ENCODE results near the gene GBP2.

GBP2 gene

GRCh38 chr1:89147678-89148658, 22.1 kb upstream of the GBP2 start:
- no peak overlapping the region for H3K4me3 ChIP-seq (ENCODE audit: low read length)
- no peak overlapping the region for H2AFZ ChIP-seq (ENCODE audit: low read depth, low read length)
- H3K9ac ChIP-seq (ENCODE audit: low read length), result no peak overlapping the region
- no peak overlapping the region for H3K27ac ChIP-seq (ENCODE audit: low read length)
- H3K4me1 ChIP-seq (ENCODE audit: low read length), result peaks cover 24% of the 10 kb centered on the region
- no peaks in the 10 kb centered on the region for H3K27me3 ChIP-seq (ENCODE audit: low read depth, low read length)
- H3K9me3 ChIP-seq (ENCODE audit: insufficient read depth, low read length), result no peaks in the 10 kb centered on the region
- TF ChIP-seq EZH2phosphoT487 (IDR thresholded peaks at IDR 0.05; ENCODE audit: low read depth) (no peak), CTCF (IDR thresholded peaks at IDR 0.05; ENCODE audit: low read depth, low read length) (no peak)
- H4K20me1 ChIP-seq (ENCODE audit: insufficient read depth, low read length), result no peaks in the 10 kb centered on the region
- H3K79me2 ChIP-seq (ENCODE audit: low read length), result no peaks in the 10 kb centered on the region
- no peak overlapping the region for H3K4me2 ChIP-seq (ENCODE audit: low read length)
- H3K36me3 ChIP-seq (replicated peaks; ENCODE audit: low read depth, low read length), result no peaks in the 10 kb centered on the region

- TF ChIP-seq CTCF (IDR thresholded peaks at IDR 0.05; ENCODE audit: low read depth, low read length) (no peak), EZH2phosphoT487 (IDR thresholded peaks at IDR 0.05; ENCODE audit: low read depth) (no peak)
- H3K4me2 ChIP-seq (ENCODE audit: low read length), result no peak overlapping the region
- no peaks in the 10 kb centered on the region for H4K20me1 ChIP-seq (ENCODE audit: insufficient read depth, low read length)
- H3K4me3 ChIP-seq (ENCODE audit: low read length), result no peak overlapping the region
- no peaks in the 10 kb centered on the region for H3K27me3 ChIP-seq (ENCODE audit: low read depth, low read length)
- no peaks in the 10 kb centered on the region for H3K9me3 ChIP-seq (ENCODE audit: insufficient read depth, low read length)
- no peak overlapping the region for H3K27ac ChIP-seq (ENCODE audit: low read length)
- peaks cover 24% of the 10 kb centered on the region for H3K4me1 ChIP-seq (ENCODE audit: low read length)
- H3K79me2 ChIP-seq (ENCODE audit: low read length), result no peaks in the 10 kb centered on the region
- H3K9ac ChIP-seq (ENCODE audit: low read length), result no peak overlapping the region
- H2AFZ ChIP-seq (ENCODE audit: low read depth, low read length), result no peak overlapping the region
- no peaks in the 10 kb centered on the region for H3K36me3 ChIP-seq (replicated peaks; ENCODE audit: low read depth, low read length)
Observed at GRCh38 chr1:89146721-89147120, 20.8 kb upstream of the GBP2 start.

GRCh38 chr1:89143484-89143883, 17.6 kb upstream of the GBP2 start:
- no peak overlapping the region for H3K4me3 ChIP-seq (ENCODE audit: low read length)
- H3K36me3 ChIP-seq (replicated peaks; ENCODE audit: low read depth, low read length), result no peaks in the 10 kb centered on the region
- H3K79me2 ChIP-seq (ENCODE audit: low read length), result no peaks in the 10 kb centered on the region
- no peak overlapping the region for H3K9ac ChIP-seq (ENCODE audit: low read length)
- H3K9me3 ChIP-seq (ENCODE audit: insufficient read depth, low read length), result no peaks in the 10 kb centered on the region
- no peak overlapping the region for H2AFZ ChIP-seq (ENCODE audit: low read depth, low read length)
- H3K4me1 ChIP-seq (ENCODE audit: low read length), result peaks cover 15% of the 10 kb centered on the region
- H3K4me2 ChIP-seq (ENCODE audit: low read length), result no peak overlapping the region
- no peaks in the 10 kb centered on the region for H4K20me1 ChIP-seq (ENCODE audit: insufficient read depth, low read length)
- no peak for TF ChIP-seq EZH2phosphoT487 (IDR thresholded peaks at IDR 0.05; ENCODE audit: low read depth)
- no peak for TF ChIP-seq CTCF (IDR thresholded peaks at IDR 0.05; ENCODE audit: low read depth, low read length)
- H3K27ac ChIP-seq (ENCODE audit: low read length), result no peak overlapping the region
- no peaks in the 10 kb centered on the region for H3K27me3 ChIP-seq (ENCODE audit: low read depth, low read length)

GRCh38 chr1:89142160-89142559, 16.2 kb upstream of the GBP2 start:
- Histone ChIP-seq H3K79me2 (ENCODE audit: low read length) (no peaks in the 10 kb centered on the region), H3K36me3 (replicated peaks; ENCODE audit: low read depth, low read length) (no peaks in the 10 kb centered on the region), H3K9ac (ENCODE audit: low read length) (no peak overlapping the region), H2AFZ (ENCODE audit: low read depth, low read length) (no peak overlapping the region), H3K27me3 (ENCODE audit: low read depth, low read length) (no peaks in the 10 kb centered on the region), H3K4me1 (ENCODE audit: low read length) (peaks cover 15% of the 10 kb centered on the region), H3K4me2 (ENCODE audit: low read length) (no peak overlapping the region), H3K4me3 (ENCODE audit: low read length) (no peak overlapping the region), H4K20me1 (ENCODE audit: insufficient read depth, low read length) (no peaks in the 10 kb centered on the region), H3K27ac (ENCODE audit: low read length) (no peak overlapping the region), H3K9me3 (ENCODE audit: insufficient read depth, low read length) (no peaks in the 10 kb centered on the region)
- no peak for TF ChIP-seq EZH2phosphoT487 (IDR thresholded peaks at IDR 0.05; ENCODE audit: low read depth)
- TF ChIP-seq CTCF (IDR thresholded peaks at IDR 0.05; ENCODE audit: low read depth, low read length), result no peak

All from OCI-LY3 (cell line).